HepG2 (cell line): ENCODE results near the gene PPOX. TPM values are rescaled to one million over a fixed set of nuclear protein-coding genes. Genes with fewer than 3 reads are reported as not detected.

ENCODE experiments used
- AGO1 ChIP-seq: fragments of 200-400 bp; formaldehyde crosslinking; IDR thresholded peaks from 2 replicates; pipeline ENCODE4 v1.6.1; 2017; ENCODE audit warnings: mild to moderate bottlenecking, low read depth, low read length, moderate library complexity; ENCODE audit not compliant: poor library complexity, severe bottlenecking
- ARID4A ChIP-seq: sonication (generic); formaldehyde crosslinking; IDR thresholded peaks from 2 replicates; pipeline ENCODE4 v1.5.0; 2020; ENCODE audit warnings: mild to moderate bottlenecking, missing genetic modification reagents, borderline replicate concordance
- GATA4 ChIP-seq: sonication (generic); IDR thresholded peaks from 2 replicates; pipeline ENCODE4 v1.6.1; 2016; ENCODE audit warnings: antibody characterized with exemption, low read depth, borderline replicate concordance
- HDAC2 ChIP-seq: sonication (generic); formaldehyde crosslinking; IDR thresholded peaks from 2 replicates; pipeline ENCODE4 v1.4.0; 2020; ENCODE audit warnings: missing genetic modification reagents
- IRF2 ChIP-seq: IDR thresholded peaks from 2 replicates; pipeline ENCODE4 v1.6.1; 2018; ENCODE audit warnings: missing genetic modification reagents, missing compliant biosample characterization
- JUN ChIP-seq: sonication (generic); formaldehyde crosslinking; IDR thresholded peaks from 2 replicates; pipeline ENCODE4 v1.4.0; 2020; ENCODE audit warnings: mild to moderate bottlenecking, missing genetic modification reagents
- KDM4B ChIP-seq: sonication (generic); formaldehyde crosslinking; IDR thresholded peaks from 2 replicates; pipeline ENCODE4 v1.4.0; 2020; ENCODE audit warnings: missing genetic modification reagents
- KLF6 ChIP-seq: IDR thresholded peaks from 2 replicates; pipeline ENCODE4 v1.8.0; 2016; ENCODE audit warnings: missing biosample characterization, missing genetic modification reagents
- NFKB2 ChIP-seq: sonication (generic); formaldehyde crosslinking; IDR thresholded peaks from 2 replicates; pipeline ENCODE4 v1.4.0; 2020; ENCODE audit warnings: missing genetic modification reagents, borderline replicate concordance
- REPIN1 ChIP-seq: sonication (generic); formaldehyde crosslinking; IDR thresholded peaks from 2 replicates; pipeline ENCODE4 v1.8.0; 2022; ENCODE audit warnings: missing genetic modification reagents, low read depth, mild to moderate bottlenecking, borderline replicate concordance
- RERE ChIP-seq: IDR thresholded peaks from 2 replicates; pipeline ENCODE4 v1.6.1; 2016; ENCODE audit warnings: low read depth, missing genetic modification reagents, missing compliant biosample characterization
- ZC3H4 ChIP-seq: sonication (generic); formaldehyde crosslinking; IDR thresholded peaks from 2 replicates; pipeline ENCODE4 v1.4.0; 2020; ENCODE audit warnings: missing genetic modification reagents, borderline replicate concordance
- ZKSCAN1 ChIP-seq: fragments of 150-350 bp; IDR thresholded peaks from 2 replicates; pipeline ENCODE4 v1.6.1; 2014; ENCODE audit warnings: low read length
- ZNF230 ChIP-seq: sonication (generic); formaldehyde crosslinking; IDR thresholded peaks from 2 replicates; pipeline ENCODE4 v1.4.0; 2020; ENCODE audit warnings: mild to moderate bottlenecking, missing genetic modification reagents
- ZNF274 ChIP-seq: sonication (generic); formaldehyde crosslinking; IDR thresholded peaks from 2 replicates; pipeline ENCODE4 v1.5.1; 2020; ENCODE audit warnings: mild to moderate bottlenecking, missing genetic modification reagents
- ZNF605 ChIP-seq: sonication (generic); formaldehyde crosslinking; IDR thresholded peaks from 2 replicates; pipeline ENCODE4 v1.8.0; 2022; ENCODE audit warnings: mild to moderate bottlenecking, missing genetic modification reagents
- ZNF614 ChIP-seq: IDR thresholded peaks from 2 replicates; pipeline ENCODE4 v1.6.1; 2018; ENCODE audit warnings: missing biosample characterization, missing genetic modification reagents, inconsistent platforms, borderline replicate concordance
- ZNF713 ChIP-seq: sonication (generic); formaldehyde crosslinking; IDR thresholded peaks from 2 replicates; pipeline ENCODE4 v1.4.0; 2020; ENCODE audit warnings: mild to moderate bottlenecking, missing genetic modification reagents
- ZSCAN20 ChIP-seq: sonication (generic); formaldehyde crosslinking; IDR thresholded peaks from 2 replicates; pipeline ENCODE4 v1.4.0; 2020; ENCODE audit warnings: missing genetic modification reagents, mild to moderate bottlenecking, borderline replicate concordance
- polyA plus RNA-seq, 8 experiments: library from polyadenylated mRNA; depleted of rRNA in 3 of 8; stranded (reverse) in 7 of 8; unstranded in 1 of 8; fragments of >200 nt; fragmentation: Illumina TruSeq in 4 of 8; extraction: Trizol in 4 of 8; gene quantifications; 2 replicates each; pipeline versions ENCODE4 v1.2.1 to v1.2.3, GENCODE V29; 2011 to 2016; ENCODE audit warnings: low read depth in 4 of 8, missing spikeins in 1 of 8, mixed read lengths in 1 of 8; ENCODE audit not compliant: insufficient read depth in 1 of 8
- total RNA-seq, 5 experiments: library from RNA; depleted of rRNA; stranded (reverse); fragments of >200 nt; fragmentation: Illumina TruSeq; extraction: Trizol; gene quantifications; 2 replicates each; pipeline ENCODE4 v1.2.3, GENCODE V29; 2016; ENCODE audit warnings: low read depth in 1 of 5

The PPOX gene
- total and polyA plus RNA-seq, 2 of the 13 experiments (the other 11 are each of a cell fraction or from before 2014, with no cell fraction given) = 15.5 to 27.7 TPM

GRCh38 chr1:161218301-161219077 lies 52.3 kb downstream of the PPOX start (continued):
- 0 out of 2 replicates have a peak, but pooled peaks have one; percentile 39 for TF ChIP-seq JUN (CRISPR knock-in tag)
- 0 out of 2 replicates have a peak, but pooled peaks have one; percentile 49 for TF ChIP-seq ZNF230
- peak; percentile 72 for TF ChIP-seq ZNF605 (CRISPR knock-in tag)
- TF ChIP-seq ZSCAN20 = no peak
- peak; percentile 88; the same call in 1 of the 2 replicates for TF ChIP-seq GATA4
- no peak for TF ChIP-seq NFKB2 (CRISPR knock-in tag)
- no peak for TF ChIP-seq ZKSCAN1
- TF ChIP-seq IRF2 (CRISPR knock-in tag) = peak; percentile 81; the same call in 1 of the 2 replicates
- TF ChIP-seq ZNF713 = no peak
- TF ChIP-seq REPIN1 (CRISPR knock-in tag) = peak; percentile 71; the same call in 1 of the 2 replicates
- 0 out of 2 replicates have a peak, but pooled peaks have one; percentile 25 for TF ChIP-seq KLF6 (CRISPR knock-in tag)
- peak; percentile 85; the same call in 1 of the 2 replicates for TF ChIP-seq HDAC2 (CRISPR knock-in tag)
- TF ChIP-seq ZC3H4 (CRISPR knock-in tag) = peak; percentile 95
- TF ChIP-seq ZNF614 (CRISPR knock-in tag) = peak; percentile 67
- TF ChIP-seq ARID4A (CRISPR knock-in tag) = peak; percentile 53; the same call in 1 of the 2 replicates
- peak; percentile 92 for TF ChIP-seq AGO1
- 0 out of 2 replicates have a peak, but pooled peaks have one; percentile 25 for TF ChIP-seq KDM4B (CRISPR knock-in tag)
- TF ChIP-seq ZNF274 (CRISPR knock-in tag) = 0 out of 2 replicates have a peak, but pooled peaks have one; percentile 11
- TF ChIP-seq RERE = 0 out of 2 replicates have a peak, but pooled peaks have one; percentile 29
